K562 (cell line): ENCODE results near the gene LY6G6F. TPM values are rescaled to one million over a fixed set of nuclear protein-coding genes. Genes with fewer than 3 reads are reported as not detected.

Source experiments
- BHLHE40 ChIP-seq: IDR thresholded peaks from 2 replicates; pipeline ENCODE4 v1.6.1; 2011; ENCODE audit warnings: low read length, improper control_type of control experiment
- CBX5 ChIP-seq: IDR thresholded peaks from 2 replicates; pipeline ENCODE4 v1.6.1; 2014; ENCODE audit warnings: low read depth, borderline replicate concordance
- GTF2E2 ChIP-seq: fragments of 200-800 bp; sonication (Bioruptor generic); IDR thresholded peaks from 2 replicates; pipeline ENCODE4 v1.6.1; 2016; ENCODE audit warnings: missing genetic modification characterization, missing compliant biosample characterization
- HMG20A ChIP-seq: fragments of 450-650 bp; formaldehyde crosslinking; conservative IDR thresholded peaks from 2 replicates; pipeline ENCODE4 v1.4.0; 2020; ENCODE audit warnings: mild to moderate bottlenecking, mixed read lengths
- HNRNPLL ChIP-seq: fragments of 200-400 bp; formaldehyde crosslinking; IDR thresholded peaks from 2 replicates; pipeline ENCODE4 v1.6.1; 2017; ENCODE audit warnings: low read length, low read depth, mild to moderate bottlenecking; ENCODE audit not compliant: poor library complexity, severe bottlenecking
- NFXL1 ChIP-seq: fragments of 450-650 bp; formaldehyde crosslinking; IDR thresholded peaks from 2 replicates; pipeline ENCODE4 v1.4.0; 2021; ENCODE audit warnings: mild to moderate bottlenecking
- NR2F6 ChIP-seq: fragments of 450-650 bp; formaldehyde crosslinking; IDR thresholded peaks from 2 replicates; pipeline ENCODE4 v1.4.0; 2020; ENCODE audit warnings: mild to moderate bottlenecking
- POLR2G ChIP-seq: fragments of 200-400 bp; formaldehyde crosslinking; IDR thresholded peaks from 2 replicates; pipeline ENCODE4 v1.6.1; 2017; ENCODE audit warnings: low read depth, mild to moderate bottlenecking, antibody characterized with exemption, low read length, moderate library complexity
- SRSF3 ChIP-seq: fragments of 200-400 bp; formaldehyde crosslinking; IDR thresholded peaks from 2 replicates; pipeline ENCODE4 v1.6.1; 2016; ENCODE audit warnings: mild to moderate bottlenecking, low read length, moderate library complexity; ENCODE audit not compliant: insufficient read depth
- TAF15 ChIP-seq: fragments of 200-400 bp; formaldehyde crosslinking; IDR thresholded peaks from 2 replicates; pipeline ENCODE4 v1.6.1; 2017; ENCODE audit warnings: mild to moderate bottlenecking, low read depth, low read length, moderate library complexity
- TAF7 ChIP-seq: fragments of 450-650 bp; IDR thresholded peaks from 2 replicates; pipeline ENCODE4 v1.6.1; 2016; ENCODE audit warnings: missing genetic modification characterization, missing compliant biosample characterization
- YY1 ChIP-seq, 3 experiments: IDR thresholded peaks; 2 replicates each; pipeline ENCODE4 v1.6.1; 2011; ENCODE audit warnings: low read length in 2 of 3, mild to moderate bottlenecking in 2 of 3, moderate library complexity in 2 of 3, borderline replicate concordance in 1 of 3, control low read depth in 1 of 3, low read depth in 1 of 3; ENCODE audit not compliant: insufficient read depth in 3 of 3, insufficient replicate concordance in 2 of 3, control insufficient read depth in 1 of 3, insufficient read length in 1 of 3; ENCODE audit errors: extremely low read depth in 1 of 3
- ZNF444 ChIP-seq: fragments of 250-450 bp; sonication (Bioruptor Pico); IDR thresholded peaks from 2 replicates; pipeline ENCODE4 v1.4.0; 2020; ENCODE audit warnings: mild to moderate bottlenecking, moderate library complexity
- ZNF584 ChIP-seq: fragments of 200-800 bp; sonication (Bioruptor generic); IDR thresholded peaks from 2 replicates; pipeline ENCODE4 v1.6.1; 2016; ENCODE audit warnings: low read depth, mild to moderate bottlenecking, missing genetic modification characterization, missing compliant biosample characterization
- polyA plus RNA-seq, 8 experiments: library from polyadenylated mRNA; depleted of rRNA in 4 of 8; stranded (reverse) in 5 of 8; unstranded in 3 of 8; fragments of >200 nt; fragmentation: Nextera tagmentation in 2 of 8; fragmentation: Illumina TruSeq in 1 of 8; extraction: Ambion mirVana in 2 of 8; extraction: Trizol in 1 of 8; gene quantifications; 2 replicates each; pipeline versions ENCODE4 v1.2.1 to v1.2.3, GENCODE V29; 2011 to 2014; ENCODE audit warnings: inconsistent platforms in 1 of 8, missing spikeins in 1 of 8
- total RNA-seq, 7 experiments: library from RNA; depleted of rRNA in 6 of 7; stranded (reverse); fragments of >200 nt in 6 of 7; fragmentation: Illumina TruSeq in 2 of 7; extraction: Trizol in 2 of 7; gene quantifications; 2 replicates each; pipeline versions ENCODE4 v1.2.1 to v1.2.3, GENCODE V29; 2011 to 2021; ENCODE audit warnings: low replicate concordance in 1 of 7
- TF ChIP-seq, protein P1 (sequence below), 2 experiments: fragments of 450-650 bp; IDR thresholded peaks; 2 replicates each; pipeline ENCODE4 v1.6.1; 2016; ENCODE audit warnings: mild to moderate bottlenecking in 2 of 2, borderline replicate concordance in 1 of 2, low read depth in 1 of 2, moderate library complexity in 1 of 2
- TF ChIP-seq, protein P2 (sequence below): fragments of 450-650 bp; IDR thresholded peaks from 2 replicates; pipeline ENCODE4 v1.6.1; 2016; ENCODE audit warnings: missing biosample characterization, missing genetic modification characterization

The LY6G6F gene
- total and polyA plus RNA-seq, 9 of the 15 experiments (the other 6 are each of a cell fraction or from before 2014, with no cell fraction given) = 0.14 to 0.50 (median 0.28) TPM; not detected in 2

DNA sequence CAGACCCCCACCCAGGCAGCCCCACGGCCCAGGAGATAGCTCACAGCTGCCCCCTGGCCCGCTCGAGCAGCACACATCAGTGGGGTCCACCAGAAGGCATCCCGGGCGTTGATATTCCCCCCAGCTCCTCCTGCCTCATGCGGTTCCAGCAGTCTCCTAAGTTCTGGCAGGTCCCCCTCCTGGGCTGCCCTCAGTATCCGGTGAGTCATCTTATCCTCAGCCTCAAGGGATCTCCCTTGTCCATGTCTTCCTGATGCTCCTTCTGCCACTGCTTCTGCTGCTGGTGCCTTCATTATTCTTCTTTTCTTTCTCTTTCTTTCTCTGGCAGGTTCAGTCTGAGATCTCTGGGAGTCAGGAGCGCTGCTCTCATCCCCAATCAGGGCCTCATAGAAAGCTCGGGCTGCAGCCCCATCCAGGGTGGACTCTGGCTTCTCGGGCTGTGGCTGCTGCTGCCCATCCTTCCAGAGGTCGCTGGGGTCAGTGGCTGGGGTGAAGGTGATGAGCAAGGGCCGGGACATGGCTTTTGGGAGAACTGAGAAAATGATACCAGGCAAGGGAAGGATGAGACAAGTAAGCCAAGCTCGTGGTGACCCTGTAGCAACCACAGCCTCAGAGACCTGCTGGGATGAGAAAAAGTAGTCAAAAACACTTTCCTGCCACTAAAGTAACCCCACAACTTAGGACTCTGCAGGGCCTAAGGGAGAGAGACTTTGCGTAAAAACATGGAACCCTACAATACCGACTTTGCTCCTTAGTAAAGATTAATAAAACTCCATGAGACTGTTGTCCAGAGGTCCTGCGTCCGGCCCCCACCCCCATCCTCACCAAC is 42.5 kb upstream of the LY6G6F start (continued):
- TF ChIP-seq, protein P1, sequence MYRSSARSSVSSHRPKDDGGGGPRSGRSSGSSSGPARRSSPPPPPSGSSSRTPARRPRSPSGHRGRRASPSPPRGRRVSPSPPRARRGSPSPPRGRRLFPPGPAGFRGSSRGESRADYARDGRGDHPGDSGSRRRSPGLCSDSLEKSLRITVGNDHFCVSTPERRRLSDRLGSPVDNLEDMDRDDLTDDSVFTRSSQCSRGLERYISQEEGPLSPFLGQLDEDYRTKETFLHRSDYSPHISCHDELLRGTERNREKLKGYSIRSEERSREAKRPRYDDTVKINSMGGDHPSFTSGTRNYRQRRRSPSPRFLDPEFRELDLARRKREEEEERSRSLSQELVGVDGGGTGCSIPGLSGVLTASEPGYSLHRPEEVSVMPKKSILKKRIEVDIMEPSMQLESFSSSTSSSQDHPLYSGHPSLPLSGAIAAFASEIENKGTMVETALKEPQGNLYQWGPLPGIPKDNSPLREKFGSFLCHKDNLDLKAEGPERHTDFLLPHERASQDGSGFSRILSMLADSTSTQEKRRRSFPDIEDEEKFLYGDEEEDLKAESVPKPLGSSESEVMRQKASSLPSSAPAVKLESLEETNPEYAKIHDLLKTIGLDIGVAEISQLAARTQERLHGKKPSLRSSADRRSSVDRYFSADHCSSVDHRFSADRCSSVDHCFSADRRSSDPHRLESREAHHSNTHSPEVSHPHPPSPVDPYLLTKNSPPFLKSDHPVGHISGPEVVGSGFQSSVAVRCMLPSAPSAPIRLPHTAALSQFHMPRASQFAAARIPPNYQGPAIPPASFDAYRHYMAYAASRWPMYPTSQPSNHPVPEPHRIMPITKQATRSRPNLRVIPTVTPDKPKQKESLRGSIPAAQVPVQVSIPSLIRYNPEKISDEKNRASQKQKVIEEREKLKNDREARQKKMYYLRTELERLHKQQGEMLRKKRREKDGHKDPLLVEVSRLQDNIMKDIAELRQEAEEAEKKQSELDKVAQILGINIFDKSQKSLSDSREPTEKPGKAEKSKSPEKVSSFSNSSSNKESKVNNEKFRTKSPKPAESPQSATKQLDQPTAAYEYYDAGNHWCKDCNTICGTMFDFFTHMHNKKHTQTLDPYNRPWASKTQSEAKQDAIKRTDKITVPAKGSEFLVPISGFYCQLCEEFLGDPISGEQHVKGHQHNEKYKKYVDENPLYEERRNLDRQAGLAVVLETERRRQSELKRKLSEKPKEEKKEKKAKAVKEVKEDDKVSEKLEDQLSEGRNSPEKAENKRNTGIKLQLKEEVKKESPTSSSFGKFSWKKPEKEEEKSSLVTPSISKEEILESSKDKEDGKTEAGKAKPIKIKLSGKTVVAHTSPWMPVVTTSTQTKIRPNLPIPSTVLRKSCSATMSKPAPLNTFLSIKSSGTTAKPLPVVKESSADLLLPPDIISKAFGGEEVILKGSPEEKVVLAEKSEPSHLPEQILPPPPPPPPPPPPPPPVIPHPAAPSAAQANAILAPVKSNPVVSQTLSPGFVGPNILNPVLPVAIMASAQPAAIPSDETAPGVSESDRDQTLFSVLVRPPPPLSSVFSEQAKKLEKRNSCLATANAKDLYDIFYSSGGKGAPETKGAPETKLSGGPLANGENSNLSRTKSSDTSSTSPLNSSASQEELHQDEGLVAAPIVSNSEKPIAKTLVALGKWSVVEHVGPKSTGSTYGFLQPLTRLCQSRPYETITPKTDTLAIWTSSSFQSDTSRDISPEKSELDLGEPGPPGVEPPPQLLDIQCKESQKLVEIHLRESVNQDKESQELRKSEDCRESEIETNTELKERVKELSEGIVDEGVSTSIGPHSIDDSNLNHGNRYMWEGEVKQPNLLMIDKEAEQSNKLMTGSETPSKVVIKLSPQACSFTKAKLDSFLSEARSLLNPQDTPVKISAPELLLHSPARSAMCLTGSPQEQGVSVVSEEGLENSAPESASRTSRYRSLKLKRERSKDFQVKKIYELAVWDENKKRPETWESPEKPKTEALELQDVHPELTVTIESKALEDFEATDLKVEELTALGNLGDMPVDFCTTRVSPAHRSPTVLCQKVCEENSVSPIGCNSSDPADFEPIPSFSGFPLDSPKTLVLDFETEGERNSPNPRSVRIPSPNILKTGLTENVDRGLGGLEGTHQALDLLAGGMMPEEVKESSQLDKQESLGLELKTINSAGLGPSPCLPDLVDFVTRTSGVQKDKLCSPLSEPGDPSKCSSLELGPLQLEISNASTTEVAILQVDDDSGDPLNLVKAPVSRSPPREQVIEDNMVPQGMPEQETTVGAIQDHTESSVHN (IDR thresholded peaks at IDR 0.05; ENCODE audit: borderline replicate concordance in 1 of 2, low read depth in 1 of 2) = peak in 1 of 2 experiments; percentile 39; a peak in 1 of 4 replicates
- TF ChIP-seq NFXL1 (no peak), ZNF444 (CRISPR knock-in tag) (no peak), SRSF3 (no peak), HMG20A (CRISPR knock-in tag) (no peak), POLR2G (peak; percentile 91), TAF15 (no peak), GTF2E2 (tag) (no peak), ZNF584 (CRISPR knock-in tag) (no peak), HNRNPLL (no peak), CBX5 (no peak), BHLHE40 (no peak; the same call in 1 of the 2 replicates), YY1 (IDR thresholded peaks at IDR 0.05; ENCODE audit: borderline replicate concordance in 1 of 3, control insufficient read depth in 1 of 3, extremely low read depth in 1 of 3, insufficient read depth in 3 of 3, insufficient read length in 1 of 3, insufficient replicate concordance in 2 of 3, low read depth in 1 of 3, low read length in 2 of 3) (peak in 2 of 3 experiments; percentile 9 to 56), TAF7 (tag) (no peak), NR2F6 (CRISPR knock-in tag) (no peak)
- TF ChIP-seq, protein P2, sequence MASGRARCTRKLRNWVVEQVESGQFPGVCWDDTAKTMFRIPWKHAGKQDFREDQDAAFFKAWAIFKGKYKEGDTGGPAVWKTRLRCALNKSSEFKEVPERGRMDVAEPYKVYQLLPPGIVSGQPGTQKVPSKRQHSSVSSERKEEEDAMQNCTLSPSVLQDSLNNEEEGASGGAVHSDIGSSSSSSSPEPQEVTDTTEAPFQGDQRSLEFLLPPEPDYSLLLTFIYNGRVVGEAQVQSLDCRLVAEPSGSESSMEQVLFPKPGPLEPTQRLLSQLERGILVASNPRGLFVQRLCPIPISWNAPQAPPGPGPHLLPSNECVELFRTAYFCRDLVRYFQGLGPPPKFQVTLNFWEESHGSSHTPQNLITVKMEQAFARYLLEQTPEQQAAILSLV (tag) = no peak
